ENCODE results near the gene VAV2. TPM values are rescaled to one million over a fixed set of nuclear protein-coding genes. Genes with fewer than 3 reads are reported as not detected.

The VAV2 gene
- total RNA-seq, 1 experiment from 2014 or later, result 24.7 TPM

GRCh38 chr9:134036130-134036529 lies 44.0 kb upstream of the VAV2 start:
- Histone ChIP-seq H3K9me3 (ENCODE audit: control insufficient read depth, insufficient read depth, low read depth, low read length) (no peaks in the 10 kb centered on the region), H3K4me3 (ENCODE audit: low read depth in 2 of 2, low read length in 2 of 2) (no peak overlapping the region), H3K36me3 (ENCODE audit: control insufficient read depth, insufficient read depth, low read length) (no peaks in the 10 kb centered on the region), H3K27me3 (ENCODE audit: control insufficient read depth, insufficient read depth, low read length) (no peaks in the 10 kb centered on the region), H3K27ac (ENCODE audit: low read length) (no peak overlapping the region), H3K4me1 (ENCODE audit: control insufficient read depth, insufficient read depth, low read length) (no peaks in the 10 kb centered on the region)
- in situ Hi-C loops (cut with HindIII; ENCODE audit: low pct_unique_long_range_greater_than_20kb, low sequenced_read_pairs) (no loop called here), intact Hi-C loops (cut with micrococcal nuclease; ENCODE audit: unreplicated experiment) (no loop called here)
- no peak for DNase-seq (ENCODE audit: low read depth, low spot score)
- CTCF ChIA-PET, result no interaction called here
- POLR2A ChIA-PET, result no interaction called here
- ATAC-seq, result no peak
- TF ChIP-seq TCF7L2 (IDR thresholded peaks at IDR 0.05; ENCODE audit: low read depth, low read length), result no peak
- TF ChIP-seq SIN3A (IDR thresholded peaks at IDR 0.05; ENCODE audit: borderline replicate concordance, insufficient read depth, low read depth, low read length), result no peak
- no peak for TF ChIP-seq CTCF (IDR thresholded peaks at IDR 0.05)
- TF ChIP-seq REST (IDR thresholded peaks at IDR 0.05; ENCODE audit: insufficient read depth in 1 of 2, low read depth in 2 of 2, low read length in 1 of 2), result no peak
- TF ChIP-seq POLR2AphosphoS5 (IDR thresholded peaks at IDR 0.05; ENCODE audit: low read depth, low read length), result no peak
- no TSS peak for BruUV-seq (replicated peaks)

- POLR2A ChIA-PET, result no interaction called here
- Histone ChIP-seq H3K36me3 (ENCODE audit: control insufficient read depth, insufficient read depth, low read length) (no peaks in the 10 kb centered on the region), H3K9me3 (ENCODE audit: control insufficient read depth, insufficient read depth, low read depth, low read length) (no peaks in the 10 kb centered on the region), H3K4me3 (ENCODE audit: low read depth in 2 of 2, low read length in 2 of 2) (no peak overlapping the region), H3K27ac (ENCODE audit: low read length) (no peak overlapping the region), H3K4me1 (ENCODE audit: control insufficient read depth, insufficient read depth, low read length) (no peaks in the 10 kb centered on the region), H3K27me3 (ENCODE audit: control insufficient read depth, insufficient read depth, low read length) (no peaks in the 10 kb centered on the region)
- no TSS peak for BruUV-seq (replicated peaks)
- no peak for TF ChIP-seq SIN3A (IDR thresholded peaks at IDR 0.05; ENCODE audit: borderline replicate concordance, insufficient read depth, low read depth, low read length)
- TF ChIP-seq CTCF (IDR thresholded peaks at IDR 0.05), result no peak
- TF ChIP-seq POLR2AphosphoS5 (IDR thresholded peaks at IDR 0.05; ENCODE audit: low read depth, low read length), result no peak
- TF ChIP-seq REST (IDR thresholded peaks at IDR 0.05; ENCODE audit: insufficient read depth in 1 of 2, low read depth in 2 of 2, low read length in 1 of 2), result no peak
- TF ChIP-seq TCF7L2 (IDR thresholded peaks at IDR 0.05; ENCODE audit: low read depth, low read length), result no peak
- DNase-seq (ENCODE audit: low read depth, low spot score) (no peak), ATAC-seq (no peak)
- in situ Hi-C loops (cut with HindIII; ENCODE audit: low pct_unique_long_range_greater_than_20kb, low sequenced_read_pairs), result no loop called here
- intact Hi-C loops (cut with micrococcal nuclease; ENCODE audit: unreplicated experiment), result no loop called here
- CTCF ChIA-PET, result no interaction called here
Observed at GRCh38 chr9:134035041-134036039, 43.2 kb upstream of the VAV2 start.
